ENCODE data around the gene SH3BP1.
A peak's percentile ranks its signal among the peaks of the same experiment; 100 is the strongest.

Gene SH3BP1

DNA sequence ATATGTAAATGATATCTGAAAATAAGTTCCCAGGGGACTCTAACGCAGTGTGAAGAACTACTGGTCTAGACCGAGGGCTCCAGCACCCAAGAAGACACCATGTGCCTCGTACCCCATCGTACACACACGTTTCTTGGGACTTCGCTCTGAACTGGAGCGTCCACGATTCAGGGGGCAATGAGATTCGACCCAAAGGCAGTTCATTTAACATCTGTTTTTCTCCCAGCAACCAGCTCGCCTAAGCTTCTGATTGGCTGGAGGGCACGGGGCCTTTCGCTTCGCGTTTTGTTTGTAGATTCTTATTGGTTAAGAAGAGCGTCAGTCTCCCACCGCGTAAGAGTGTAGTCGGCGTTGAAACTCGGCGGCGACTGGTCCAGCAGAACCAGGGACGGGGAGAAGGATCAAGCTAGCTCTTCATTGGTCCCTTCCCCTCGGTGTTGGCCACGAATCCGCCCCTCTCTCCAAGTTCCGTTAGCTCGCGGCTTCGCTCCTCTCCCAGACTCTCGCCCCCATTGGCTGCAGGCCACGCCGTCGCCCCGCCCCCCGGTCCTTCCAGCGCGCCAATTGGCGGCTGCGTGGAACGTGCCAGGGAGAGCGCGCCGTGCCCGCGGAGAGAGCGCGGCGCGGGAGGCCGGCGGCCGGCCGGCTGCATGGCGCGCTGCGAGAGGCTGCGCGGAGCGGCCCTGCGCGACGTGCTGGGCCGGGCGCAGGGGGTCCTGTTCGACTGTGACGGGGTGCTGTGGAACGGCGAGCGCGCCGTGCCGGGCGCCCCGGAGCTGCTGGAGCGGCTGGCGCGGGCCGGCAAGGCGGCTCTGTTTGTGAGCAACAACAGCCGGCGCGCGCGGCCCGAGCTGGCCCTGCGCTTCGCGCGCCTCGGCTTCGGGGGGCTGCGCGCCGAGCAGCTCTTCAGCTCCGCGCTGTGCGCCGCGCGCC is 18.9 kb downstream of the SH3BP1 start, which contains the start of gene PDXP:
Gene PDXP (plus strand): TSS at position 591 of the 933 bp plus-strand sequence. CDS start 60 bp downstream, at position 651.
- DNase-seq, result peak; percentile 74 to 99 (median 97)

DNA sequence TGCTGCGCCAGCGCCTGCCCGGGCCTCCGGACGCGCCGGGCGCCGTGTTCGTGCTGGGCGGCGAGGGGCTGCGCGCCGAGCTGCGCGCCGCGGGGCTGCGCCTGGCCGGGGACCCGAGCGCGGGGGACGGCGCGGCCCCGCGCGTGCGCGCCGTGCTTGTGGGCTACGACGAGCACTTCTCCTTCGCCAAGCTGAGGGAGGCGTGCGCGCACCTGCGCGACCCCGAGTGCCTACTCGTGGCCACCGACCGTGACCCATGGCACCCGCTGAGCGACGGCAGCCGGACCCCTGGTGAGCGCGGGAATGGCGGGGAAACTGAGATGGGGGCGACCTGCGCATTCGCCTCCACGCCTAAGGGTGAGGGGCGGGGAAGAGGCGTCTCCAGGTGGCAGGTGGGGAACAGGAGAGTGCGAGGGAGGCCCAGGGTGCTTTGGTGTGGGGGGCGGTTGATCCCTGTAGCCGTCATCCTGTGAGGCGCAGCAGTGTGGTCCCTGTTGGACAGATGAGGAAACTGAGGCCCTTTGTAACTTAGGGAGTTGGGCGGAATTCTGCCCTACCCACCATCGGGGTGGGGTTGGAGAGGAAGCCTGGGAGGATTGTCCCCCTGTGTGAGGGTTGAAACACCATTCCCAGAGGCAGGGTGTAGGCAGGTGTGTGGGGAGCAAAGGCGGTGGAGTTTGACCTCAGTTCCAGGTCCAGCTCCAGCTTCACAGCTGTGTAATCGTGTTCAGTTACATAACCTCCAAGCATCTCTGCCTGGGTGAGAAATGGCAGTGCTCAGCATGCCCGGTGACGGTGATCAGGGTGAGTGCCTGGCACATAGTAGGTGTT is 19.8 kb downstream of the SH3BP1 start:
- DNase-seq, result peak in 7 of 51 donors; percentile 23 to 45 (median 35)

DNA sequence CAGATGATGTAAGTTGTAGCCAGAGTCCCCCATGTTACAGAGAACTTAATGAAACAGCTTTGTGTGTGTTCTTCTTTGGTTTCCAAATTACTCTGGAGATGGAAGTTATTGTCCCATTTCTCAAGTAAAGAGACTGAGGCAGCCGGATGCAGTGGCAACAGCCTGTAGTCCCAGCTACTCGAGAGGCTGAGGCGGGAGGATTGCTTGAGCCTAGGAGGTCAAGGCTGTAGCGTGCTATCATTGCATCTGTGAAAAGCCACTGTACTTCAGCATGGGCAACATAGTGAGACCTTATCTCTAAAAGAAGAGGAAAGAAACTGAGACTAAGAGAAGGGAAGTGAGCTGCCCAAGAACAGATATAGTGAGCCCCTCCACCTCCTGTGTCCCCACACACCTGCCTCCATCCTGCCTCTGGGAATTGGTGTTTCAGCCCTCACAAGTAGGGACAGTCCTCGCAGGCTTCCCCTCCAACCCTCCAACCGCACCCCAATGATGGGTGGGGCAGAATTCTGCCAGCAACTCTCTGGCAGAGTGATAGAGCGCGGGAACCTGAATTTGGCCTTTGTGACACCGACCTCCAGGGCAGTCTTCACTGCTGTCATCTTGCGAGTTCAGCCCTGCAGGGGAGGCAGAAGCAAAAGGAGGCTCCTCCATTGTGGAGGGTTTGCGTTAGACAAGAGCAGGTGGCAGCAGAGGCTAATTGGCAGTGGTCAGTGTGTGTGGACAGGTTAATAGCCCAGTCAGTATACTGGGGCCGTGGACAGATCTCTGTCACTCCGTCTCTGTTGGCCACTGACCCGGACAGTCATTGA is 20.6 kb downstream of the SH3BP1 start:
- no peak for DNase-seq

DNA sequence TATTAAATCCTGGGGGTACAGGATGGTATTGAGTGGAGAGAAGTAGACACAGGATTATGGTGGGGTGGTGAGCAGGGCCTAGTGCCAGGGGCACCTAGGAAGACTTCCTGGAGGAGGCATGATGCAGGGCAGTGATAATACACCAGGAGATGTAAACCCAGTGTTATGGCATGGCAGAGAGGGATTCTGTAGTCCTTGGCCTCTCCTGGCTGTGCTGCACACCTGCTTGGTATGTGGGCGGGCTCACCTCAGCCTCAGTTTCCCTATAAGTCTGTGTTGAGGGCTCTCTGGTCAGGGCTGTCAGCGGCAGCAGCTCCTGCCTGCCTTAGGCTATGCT is 21.2 kb downstream of the SH3BP1 start:
- no peak for DNase-seq

DNA sequence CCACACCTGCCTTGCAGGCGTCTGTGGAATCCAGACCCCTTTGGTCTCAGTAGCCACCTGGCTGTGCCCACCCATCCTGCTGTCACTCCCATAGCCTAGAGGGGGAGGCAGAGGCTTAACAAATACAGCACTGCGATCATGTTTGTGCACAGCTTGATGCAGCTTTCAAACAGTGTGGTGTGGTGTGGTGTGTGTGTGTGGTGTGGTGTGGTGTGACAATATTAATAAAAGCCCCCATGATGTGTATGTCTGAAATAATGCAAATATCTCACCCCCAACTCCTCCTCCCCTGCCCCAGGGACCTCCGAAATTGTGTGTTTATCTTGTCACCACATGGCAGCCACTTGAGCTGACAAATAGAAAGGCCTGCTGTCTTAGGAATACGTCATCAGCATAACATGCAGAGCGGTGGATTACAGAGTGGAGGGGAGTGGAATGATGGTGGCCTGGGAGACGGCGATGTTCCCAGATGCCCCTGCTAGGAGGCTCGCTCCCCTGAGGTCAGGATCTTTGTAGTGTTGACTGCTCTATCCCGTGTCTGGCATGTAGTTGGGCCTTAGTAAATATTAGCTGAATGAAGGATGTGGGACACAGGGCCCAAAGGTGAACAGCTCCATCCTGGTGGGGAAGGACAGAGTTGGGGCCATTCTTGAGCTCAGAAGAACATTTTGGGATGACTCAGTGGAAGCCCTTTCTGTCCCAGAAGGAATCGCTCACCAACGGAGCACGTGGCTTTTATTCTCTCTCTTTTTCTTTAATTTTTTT is 21.9 kb downstream of the SH3BP1 start:
- peak in 21 of 51 donors; percentile 27 to 68 (median 49) for DNase-seq

DNA sequence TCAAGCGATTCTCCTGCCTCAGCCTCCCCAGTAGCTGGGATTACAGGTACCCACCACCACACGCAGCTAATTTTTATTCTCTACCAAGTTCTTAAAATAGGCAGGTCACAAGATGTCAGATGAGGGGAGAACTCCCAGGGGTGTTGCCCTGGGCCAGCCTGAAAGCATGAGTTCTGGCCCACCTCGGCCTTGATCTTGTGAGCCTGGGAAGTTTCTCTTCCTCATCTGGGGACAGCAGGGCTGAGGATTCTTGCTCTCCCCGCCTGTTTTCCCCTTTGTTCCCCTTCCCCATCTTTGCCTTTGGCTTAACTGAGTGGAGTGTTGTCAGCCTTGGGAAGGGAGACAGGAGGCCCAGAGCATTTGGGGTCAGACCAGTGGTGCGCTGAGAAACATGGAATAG is 22.6 kb downstream of the SH3BP1 start:
- no peak for DNase-seq

DNA sequence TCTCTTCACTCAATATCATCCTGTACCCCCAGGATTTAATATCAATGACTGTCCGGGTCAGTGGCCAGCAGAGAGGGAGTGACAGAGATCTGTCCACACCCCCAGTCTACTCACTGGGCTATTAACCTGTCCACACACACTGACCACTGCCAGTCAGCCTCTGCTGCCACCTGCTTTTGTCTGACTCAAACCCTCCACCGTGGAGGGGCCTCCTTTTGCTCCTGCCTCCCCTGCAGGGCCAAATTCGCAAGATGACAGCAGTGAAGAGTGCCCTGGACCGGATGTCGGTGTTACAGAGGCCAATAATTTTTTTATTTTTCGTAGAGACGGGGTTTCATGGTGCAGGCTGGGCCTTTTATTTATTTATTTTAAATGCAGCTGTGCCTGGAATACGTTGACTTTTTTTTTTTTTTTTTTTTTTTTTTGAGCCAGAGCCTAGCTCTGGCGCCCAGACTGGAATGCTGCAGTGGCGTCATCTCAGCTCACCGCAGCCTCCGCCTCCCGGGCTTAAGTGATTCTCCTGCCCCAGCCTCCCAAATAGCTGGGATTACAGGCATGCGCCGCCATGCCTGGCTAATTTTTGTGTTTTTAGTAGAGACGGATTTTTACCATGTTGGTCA is 24.2 kb downstream of the SH3BP1 start:
- no peak for DNase-seq

DNA sequence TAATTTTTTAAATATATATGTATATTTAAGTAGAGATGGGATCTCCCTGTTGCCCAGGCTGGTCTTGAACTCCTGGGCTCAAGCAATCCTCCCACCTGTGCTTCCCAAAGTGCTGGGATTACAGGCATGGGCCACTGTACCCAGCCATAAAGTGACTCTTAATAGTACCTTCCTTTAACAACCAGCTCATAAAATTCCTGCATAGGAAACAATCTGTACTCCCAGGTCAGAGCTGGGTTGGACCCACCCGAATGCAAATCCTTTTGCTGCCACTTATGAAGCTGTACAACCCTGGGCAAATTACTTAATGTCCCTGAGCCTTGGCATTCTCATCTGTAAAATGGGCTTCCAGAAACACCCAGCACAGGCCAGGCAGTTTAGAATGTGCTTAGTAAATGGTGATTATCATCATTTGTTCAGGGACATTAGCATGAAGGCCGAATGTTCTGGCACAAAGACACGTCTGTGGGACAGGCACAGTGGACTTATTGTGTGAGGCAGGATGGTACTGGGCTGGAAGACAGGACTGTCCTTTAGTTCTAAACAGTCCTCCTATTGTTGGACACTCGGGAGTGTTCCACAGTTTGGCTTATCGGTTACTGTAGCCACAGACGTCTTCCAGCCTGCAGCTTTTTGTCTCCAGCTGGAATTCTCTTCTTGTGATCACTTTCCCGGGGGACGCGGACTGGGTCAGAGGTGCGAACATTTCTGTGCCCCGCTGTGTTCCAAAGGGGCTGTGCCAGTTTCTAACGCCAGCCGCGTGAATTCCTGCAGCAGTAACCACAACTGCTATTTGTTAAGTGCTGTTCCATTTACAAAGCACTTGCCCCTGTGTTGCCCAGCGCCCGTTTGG is 25.0 kb downstream of the SH3BP1 start:
- peak in 38 of 51 donors; percentile 14 to 88 (median 63) for DNase-seq

DNA sequence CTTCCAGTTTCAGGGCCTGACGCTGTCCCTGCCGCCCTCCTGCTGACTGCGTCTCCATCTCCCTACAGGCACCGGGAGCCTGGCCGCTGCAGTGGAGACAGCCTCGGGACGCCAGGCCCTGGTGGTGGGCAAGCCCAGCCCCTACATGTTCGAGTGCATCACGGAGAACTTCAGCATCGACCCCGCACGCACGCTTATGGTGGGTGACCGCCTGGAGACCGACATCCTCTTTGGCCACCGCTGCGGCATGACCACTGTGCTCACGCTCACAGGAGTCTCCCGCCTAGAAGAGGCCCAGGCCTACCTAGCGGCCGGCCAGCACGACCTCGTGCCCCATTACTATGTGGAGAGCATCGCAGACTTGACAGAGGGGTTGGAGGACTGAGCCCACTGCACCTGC is 26.0 kb downstream of the SH3BP1 start:
- DNase-seq, result no peak

DNA sequence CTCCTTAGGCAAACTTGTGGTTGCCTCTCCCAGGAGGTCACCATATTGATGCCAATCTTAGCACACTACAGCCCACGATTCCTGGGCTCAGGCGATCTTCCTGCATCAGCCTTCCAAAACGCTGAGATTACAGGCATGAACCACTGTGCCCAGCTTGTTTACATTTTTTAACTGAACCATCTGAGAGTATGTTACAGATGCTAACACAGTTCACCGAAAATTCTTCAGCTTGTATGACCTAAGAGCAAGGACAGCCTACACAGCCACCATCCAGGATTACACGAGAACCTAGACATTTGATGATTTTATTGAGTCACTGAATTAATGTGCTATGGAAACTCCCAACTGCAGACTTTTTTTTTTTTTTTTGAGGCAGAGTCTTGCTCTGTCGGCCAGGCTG is 30.1 kb downstream of the SH3BP1 start:
- no peak for DNase-seq

DNA sequence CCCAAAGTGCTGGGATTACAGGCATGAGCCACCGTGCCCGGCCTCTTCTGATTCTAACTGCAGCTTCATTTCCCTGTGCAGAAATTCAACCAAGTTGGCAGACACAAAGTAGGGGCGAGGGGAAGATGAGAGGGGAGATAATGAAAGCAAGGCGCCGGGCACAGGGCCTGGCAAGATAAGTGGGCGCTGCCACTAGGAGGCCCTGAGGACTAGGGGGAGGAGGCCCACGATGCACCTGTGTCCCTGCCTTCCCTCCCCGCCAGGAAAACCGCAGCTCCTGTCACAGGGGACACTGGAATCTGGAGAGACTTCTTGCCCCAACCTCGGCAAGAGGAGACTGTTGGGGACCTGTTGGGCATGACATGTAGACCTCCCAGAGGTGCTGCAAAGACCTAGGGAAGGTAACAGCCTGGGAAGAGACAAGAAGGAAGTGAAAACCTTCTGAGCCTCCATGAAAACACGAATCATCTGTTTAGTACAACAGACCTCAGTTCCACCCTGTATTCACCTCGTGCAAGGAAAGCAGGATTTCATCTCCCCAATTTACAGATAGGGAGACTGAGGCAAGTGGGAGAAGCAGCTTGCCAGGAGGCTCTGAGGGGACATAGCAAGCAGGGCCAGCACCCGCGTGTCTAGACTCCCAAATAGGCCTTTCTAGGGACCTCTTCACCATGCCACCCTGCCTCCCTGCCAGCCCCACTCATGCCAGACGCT is 32.9 kb downstream of the SH3BP1 start:
- no peak for DNase-seq

DNA sequence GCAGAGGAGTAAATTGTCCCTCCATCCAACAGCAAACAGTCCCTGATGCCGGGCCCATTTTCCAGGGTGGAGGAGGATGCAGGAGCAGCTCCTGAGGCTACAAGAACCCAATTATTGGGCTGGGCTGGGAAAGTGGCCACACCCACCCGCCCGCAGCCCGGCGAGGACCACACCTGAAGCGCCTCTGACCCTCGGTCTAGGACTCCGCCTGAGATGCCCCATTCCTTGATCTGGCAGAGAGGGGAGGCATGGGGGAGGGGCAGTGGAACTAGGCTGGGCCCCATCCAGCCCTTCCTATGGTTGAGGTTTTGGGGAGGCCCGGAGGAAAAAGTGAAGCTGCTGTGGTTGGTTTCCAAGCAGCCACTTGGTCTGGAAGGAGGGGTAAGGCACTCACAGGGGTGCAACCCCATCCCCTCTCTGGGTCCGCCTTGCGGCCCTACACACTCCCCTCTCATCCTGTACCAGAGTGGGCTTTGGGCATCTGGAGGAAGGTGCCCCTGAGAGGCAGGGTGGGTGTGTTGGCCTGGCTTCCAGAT is 33.5 kb downstream of the SH3BP1 start:
- DNase-seq, result no peak

DNA sequence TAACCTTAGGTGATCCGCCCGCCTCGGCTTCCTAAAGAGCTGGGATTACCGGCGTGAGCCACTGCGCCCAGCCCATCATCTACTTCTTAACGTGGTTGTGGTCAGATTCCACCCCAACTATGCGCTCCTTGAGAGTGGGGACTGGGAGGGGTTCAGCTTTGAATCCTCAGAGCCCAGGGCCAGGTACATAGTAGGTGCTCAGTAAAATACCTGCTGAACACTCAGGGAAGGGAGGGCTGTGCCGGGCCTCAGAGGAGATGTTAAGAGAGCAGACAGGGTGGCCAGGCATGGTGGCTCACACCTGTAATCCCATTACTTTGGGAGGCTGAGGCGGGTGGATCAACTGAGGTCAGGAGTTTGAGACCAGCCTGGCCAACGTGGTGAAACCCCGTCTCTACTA is 34.8 kb downstream of the SH3BP1 start:
- DNase-seq, result no peak

DNA sequence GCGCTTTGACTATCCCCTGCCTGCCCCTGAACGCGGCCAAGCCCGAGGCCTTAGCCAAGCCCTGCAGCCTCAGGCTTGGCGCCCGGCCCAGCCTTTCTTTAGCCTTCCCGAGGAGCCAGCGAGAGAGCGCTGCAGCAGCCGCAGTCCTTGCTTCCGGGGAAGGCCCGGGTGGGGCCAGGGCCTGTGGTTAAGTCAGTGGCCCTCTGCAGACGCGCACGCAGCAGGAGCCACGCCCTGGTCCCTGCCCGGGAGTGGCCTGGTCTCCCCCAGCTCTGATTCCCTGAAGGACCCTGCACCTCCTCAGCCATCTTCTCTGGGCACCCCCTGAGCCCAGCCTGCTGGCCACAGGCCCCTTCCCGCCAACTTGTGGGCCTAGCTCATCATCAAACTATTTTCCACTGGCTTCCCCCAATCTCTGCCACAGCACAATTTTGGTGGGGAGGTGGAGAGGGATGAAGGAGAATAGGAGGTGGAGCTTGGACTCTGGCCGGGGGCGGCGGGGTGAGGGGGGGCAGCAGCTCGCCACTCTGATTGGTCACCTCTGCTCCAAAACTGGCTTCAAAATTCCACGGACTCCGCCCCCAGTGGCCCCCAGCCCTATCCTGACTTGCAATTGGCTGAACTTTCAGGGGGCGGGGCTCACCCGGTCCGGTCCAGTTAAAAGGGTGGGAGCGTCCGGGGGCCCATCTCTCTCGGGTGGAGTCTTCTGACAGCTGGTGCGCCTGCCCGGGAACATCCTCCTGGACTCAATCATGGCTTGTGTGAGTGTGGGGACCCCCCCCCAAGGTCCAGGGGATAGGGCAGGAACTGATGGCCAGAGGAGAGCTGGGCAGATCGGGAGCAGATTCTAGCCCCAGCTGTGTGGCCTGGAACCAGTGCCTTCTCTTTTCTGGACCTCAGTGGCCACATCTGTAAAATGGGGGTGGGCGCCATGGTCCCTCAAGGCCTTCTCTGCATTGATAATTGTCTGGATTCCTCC is 35.8 kb downstream of the SH3BP1 start, which contains the start of gene LGALS1:
Gene LGALS1 (plus strand): TSS at position 686 of the 979 bp plus-strand sequence. CDS start 67 bp downstream, at position 753.
- DNase-seq, result peak in 48 of 51 donors; percentile 31 to 90 (median 76)

DNA sequence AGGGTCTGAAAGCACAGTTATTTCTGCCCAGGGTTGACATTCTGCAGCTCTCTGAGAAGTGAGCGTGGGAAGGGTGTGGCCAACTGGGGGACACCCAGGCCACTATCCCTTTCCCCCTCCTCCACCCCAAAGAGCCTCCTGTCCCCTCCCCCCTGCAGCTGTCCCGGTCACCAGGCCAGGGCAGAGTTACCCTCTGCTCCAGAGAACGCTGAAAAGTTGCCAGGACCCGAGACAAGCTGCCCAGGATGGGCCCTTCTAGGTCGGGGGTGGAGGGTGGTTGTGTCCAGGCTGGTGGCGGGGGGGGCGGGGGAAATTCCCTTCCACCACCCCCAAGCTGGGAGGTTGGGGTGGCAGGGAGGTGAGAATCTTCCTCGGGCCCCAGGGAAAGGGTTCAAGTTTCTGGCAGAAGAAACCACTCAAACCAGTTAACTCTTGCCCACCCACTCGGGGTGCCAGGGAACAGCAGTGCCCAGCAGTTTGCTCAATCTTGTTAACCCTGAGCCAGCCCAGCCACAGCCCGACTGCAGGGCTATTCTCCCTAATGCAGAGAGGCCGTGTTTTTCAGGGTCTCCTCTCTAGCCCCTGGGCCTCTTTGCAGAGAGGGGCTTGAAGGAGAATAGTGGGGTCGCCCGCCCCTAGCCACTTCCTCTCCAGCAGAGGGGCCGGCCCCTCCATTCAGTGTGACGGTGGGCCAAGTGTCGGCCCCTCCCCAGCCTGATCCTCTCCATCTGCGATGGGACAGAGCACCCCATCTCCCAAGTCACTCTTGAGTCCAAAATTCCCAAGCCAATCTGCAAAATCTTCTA is 36.7 kb downstream of the SH3BP1 start:
- peak in 22 of 51 donors; percentile 10 to 60 (median 32) for DNase-seq
